Thyroid gland (tissue), 4 donors: ENCODE results near the gene RNASE1. TPM values are rescaled to one million over a fixed set of nuclear protein-coding genes. Genes with fewer than 3 reads are reported as not detected.

ENCODE experiments used
- DNase-seq, 2 donors: peaks; one replicate each; pipeline ENCODE4 v3.0.0-alpha.2; 2019
- H3K27ac ChIP-seq, 3 donors: fragments of 200-600 bp; sonication (generic); 1 replicate in 2 of 3; 2 replicates in 1 of 3; pipeline ENCODE4 v1.5.1; 2016 to 2019; ENCODE audit warnings: mild to moderate bottlenecking in 1 of 3, moderate library complexity in 1 of 3
- H3K27me3 ChIP-seq: fragments of 200-600 bp; sonication (generic); one replicate; pipeline ENCODE4 v1.5.1; 2019
- H3K36me3 ChIP-seq, 2 donors: fragments of 200-600 bp; sonication (generic); one replicate each; pipeline ENCODE4 v1.5.1; 2016 to 2019
- H3K4me1 ChIP-seq, 2 donors: fragments of 200-600 bp; sonication (generic); one replicate each; pipeline ENCODE4 v1.5.1; 2017 to 2019
- H3K4me3 ChIP-seq, 3 donors: fragments of 200-600 bp; sonication (generic); replicated peaks in 1 of 3; 1 replicate in 2 of 3; 2 replicates in 1 of 3; pipeline ENCODE4 v1.5.1; 2016; ENCODE audit warnings: mild to moderate bottlenecking in 1 of 3
- H3K9me3 ChIP-seq: fragments of 200-600 bp; sonication (generic); one replicate; pipeline ENCODE4 v1.5.1; 2017
- POLR2A ChIP-seq, 2 donors: fragments of 450-650 bp; IDR thresholded peaks; one replicate each; pipeline ENCODE4 v1.6.1; 2017; ENCODE audit warnings: antibody characterized with exemption in 2 of 2, mild to moderate bottlenecking in 2 of 2, moderate library complexity in 1 of 2
- WGBS, 2 donors: methylation state at CpG; one replicate each; pipeline ENCODE4 v1.1.5; 2017; 5-methylcytosine and 5-hydroxymethylcytosine counted together
- intact Hi-C: fragments of 100-400 bp; cut with DNase I; formaldehyde crosslinking; loops from one replicate; pipeline ENCODE4 v1.15.1; 2023
- total RNA-seq, 4 donors: library from RNA; depleted of rRNA; stranded (reverse); fragments of >200 nt; gene quantifications; one replicate each; pipeline ENCODE4 v1.2.3, GENCODE V29; 2016
- TF ChIP-seq, protein P1 (sequence below), 6 experiments: fragments of 200-600 bp in 3 of 6; fragments of 450-650 bp in 3 of 6; sonication (generic) in 3 of 6; IDR thresholded peaks; one replicate each; pipeline ENCODE4 v1.5.1; 2016 to 2019; ENCODE audit warnings: antibody characterized with exemption in 6 of 6, mild to moderate bottlenecking in 2 of 6, inconsistent platforms in 1 of 6, moderate library complexity in 1 of 6

The RNASE1 gene
- total RNA-seq, 4 donors from 2014 or later = 69.0 to 208 (median 133) TPM

DNA sequence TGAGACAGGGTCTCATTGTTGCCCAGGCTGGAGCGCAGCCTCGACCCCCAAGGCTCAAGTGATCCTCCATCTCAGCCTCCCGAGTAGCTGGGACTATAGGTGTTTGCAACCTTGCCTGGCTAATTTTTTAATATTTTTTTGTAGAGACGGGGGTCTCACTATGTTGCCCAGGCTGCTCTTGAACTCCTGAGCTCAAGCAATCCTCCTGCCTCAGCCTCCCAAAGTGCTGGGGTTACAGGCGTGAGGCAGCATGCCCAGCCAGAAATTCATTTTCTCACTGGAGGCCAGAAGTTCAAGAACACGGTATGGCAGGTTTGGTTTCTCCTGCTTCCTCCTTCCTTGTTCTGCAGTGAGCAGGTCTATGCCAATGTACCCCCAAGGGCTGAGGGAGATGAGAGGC, 3.7 kb downstream of the RNASE1 start:
- Histone ChIP-seq H3K27me3 (no peaks in the 10 kb centered on the region), H3K9me3 (no peaks in the 10 kb centered on the region), H3K36me3 (no peaks in the 10 kb centered on the region), H3K4me1 (no peaks in the 10 kb centered on the region), H3K4me3 (no peak overlapping the region), H3K27ac (peak overlapping the region in 1 of 3 donors; percentile 6)
- 82 to 91% methylated on average over 6 of the region's 6 CpGs for WGBS, 2 donors
- intact Hi-C loops = no loop called here
- DNase-seq = no peak
- no peak for TF ChIP-seq POLR2A (IDR thresholded peaks at IDR 0.05)
- TF ChIP-seq, protein P1, sequence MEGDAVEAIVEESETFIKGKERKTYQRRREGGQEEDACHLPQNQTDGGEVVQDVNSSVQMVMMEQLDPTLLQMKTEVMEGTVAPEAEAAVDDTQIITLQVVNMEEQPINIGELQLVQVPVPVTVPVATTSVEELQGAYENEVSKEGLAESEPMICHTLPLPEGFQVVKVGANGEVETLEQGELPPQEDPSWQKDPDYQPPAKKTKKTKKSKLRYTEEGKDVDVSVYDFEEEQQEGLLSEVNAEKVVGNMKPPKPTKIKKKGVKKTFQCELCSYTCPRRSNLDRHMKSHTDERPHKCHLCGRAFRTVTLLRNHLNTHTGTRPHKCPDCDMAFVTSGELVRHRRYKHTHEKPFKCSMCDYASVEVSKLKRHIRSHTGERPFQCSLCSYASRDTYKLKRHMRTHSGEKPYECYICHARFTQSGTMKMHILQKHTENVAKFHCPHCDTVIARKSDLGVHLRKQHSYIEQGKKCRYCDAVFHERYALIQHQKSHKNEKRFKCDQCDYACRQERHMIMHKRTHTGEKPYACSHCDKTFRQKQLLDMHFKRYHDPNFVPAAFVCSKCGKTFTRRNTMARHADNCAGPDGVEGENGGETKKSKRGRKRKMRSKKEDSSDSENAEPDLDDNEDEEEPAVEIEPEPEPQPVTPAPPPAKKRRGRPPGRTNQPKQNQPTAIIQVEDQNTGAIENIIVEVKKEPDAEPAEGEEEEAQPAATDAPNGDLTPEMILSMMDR (IDR thresholded peaks at IDR 0.05) = no peak

DNA sequence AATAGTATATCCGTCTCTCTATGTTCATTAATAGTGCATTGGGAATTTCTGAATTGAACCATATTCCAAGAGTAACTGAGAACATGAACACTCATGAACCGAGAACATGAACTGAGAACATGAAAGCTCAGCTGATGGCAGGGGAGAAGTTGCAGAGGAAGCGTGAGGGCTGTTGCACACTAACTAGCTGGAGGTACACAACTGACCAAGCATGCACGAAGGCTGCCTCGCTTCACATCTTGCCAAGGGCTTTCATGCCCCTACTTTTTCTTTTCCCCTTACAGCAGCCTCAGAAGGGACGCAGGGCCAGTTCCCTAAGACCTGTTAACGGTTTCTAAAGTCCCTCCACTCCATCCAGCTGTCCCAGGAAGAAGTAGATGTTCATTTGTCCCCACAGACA, 4.3 kb downstream of the RNASE1 start:
- peak in 1 of 2 donors; percentile 6 for DNase-seq
- TF ChIP-seq POLR2A (IDR thresholded peaks at IDR 0.05) = no peak
- TF ChIP-seq, protein P1 (IDR thresholded peaks at IDR 0.05) = no peak
- 62 to 81% methylated on average over 7 of the region's 7 CpGs for WGBS, 2 donors
- Histone ChIP-seq H3K36me3 (no peaks in the 10 kb centered on the region), H3K27me3 (no peaks in the 10 kb centered on the region), H3K27ac (no peak overlapping the region), H3K9me3 (no peaks in the 10 kb centered on the region), H3K4me3 (no peak overlapping the region), H3K4me1 (no peaks in the 10 kb centered on the region)
- intact Hi-C loops = no loop called here

DNA sequence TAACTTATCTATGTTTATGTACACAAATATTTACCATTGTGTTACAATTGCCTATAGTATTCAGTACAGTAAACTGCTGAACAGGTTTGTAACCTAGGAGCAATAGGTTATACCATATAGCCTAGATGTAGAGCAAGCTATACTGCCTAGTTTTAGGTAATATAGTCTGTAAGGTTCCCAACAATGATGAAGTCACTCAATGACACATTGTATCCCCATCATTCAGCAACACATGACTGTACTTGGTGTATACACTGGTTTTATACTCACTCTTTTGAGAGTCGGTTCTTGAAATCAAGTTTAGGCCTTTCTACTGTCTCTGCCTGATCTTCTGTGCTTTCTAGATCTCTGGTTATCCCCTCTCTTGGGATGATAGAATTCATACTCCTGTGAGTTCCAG, 5.5 kb downstream of the RNASE1 start:
- no peaks in the 10 kb centered on the region for H3K9me3 ChIP-seq
- no peak overlapping the region for H3K27ac ChIP-seq
- H3K4me1 ChIP-seq = no peaks in the 10 kb centered on the region
- WGBS, 2 donors = 85 to 91% methylated on average over 1 of the region's 1 CpG
- H3K36me3 ChIP-seq = no peaks in the 10 kb centered on the region
- DNase-seq = no peak
- intact Hi-C loops = no loop called here
- H3K4me3 ChIP-seq = no peak overlapping the region
- H3K27me3 ChIP-seq = no peaks in the 10 kb centered on the region
- no peak for TF ChIP-seq POLR2A (IDR thresholded peaks at IDR 0.05)
- TF ChIP-seq, protein P1 (IDR thresholded peaks at IDR 0.05) = no peak

DNA sequence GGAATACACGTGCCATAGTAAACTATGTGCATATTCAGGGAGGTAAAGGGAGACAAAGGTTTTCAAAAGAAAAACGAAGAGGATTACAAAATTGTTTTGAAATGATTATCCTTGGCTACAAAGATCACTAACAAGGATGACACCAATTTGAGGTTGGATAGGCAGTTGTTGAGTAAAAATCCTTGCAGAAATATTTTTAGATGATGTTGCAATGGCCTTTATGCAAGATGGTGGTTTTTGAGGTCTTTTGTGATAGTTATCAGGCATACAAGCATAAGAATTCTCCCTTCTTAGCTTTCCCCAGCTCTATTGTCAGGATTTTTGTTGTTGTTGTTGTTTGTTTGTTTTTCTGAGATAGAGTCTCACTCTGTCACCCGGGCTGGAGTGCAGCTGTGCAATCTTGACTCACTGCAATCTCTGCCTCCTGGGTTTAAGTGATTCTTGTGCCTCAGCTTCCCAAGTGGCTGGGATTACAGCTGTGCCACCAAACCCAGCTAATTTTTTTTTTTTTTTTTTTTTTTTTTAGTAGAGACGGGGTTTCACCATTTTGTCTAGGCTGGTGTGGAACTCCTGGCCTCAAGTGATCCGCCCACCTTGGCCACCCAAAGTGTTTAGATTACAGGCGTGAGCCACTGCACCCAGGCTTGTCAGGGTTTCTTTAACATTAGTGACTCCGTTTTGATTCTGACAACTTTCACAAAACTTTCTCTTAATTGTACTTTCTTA, 7.8 kb downstream of the RNASE1 start:
- Histone ChIP-seq H3K27ac (no peak overlapping the region), H3K9me3 (no peaks in the 10 kb centered on the region), H3K4me1 (no peaks in the 10 kb centered on the region), H3K36me3 (no peaks in the 10 kb centered on the region), H3K27me3 (no peaks in the 10 kb centered on the region), H3K4me3 (no peak overlapping the region)
- intact Hi-C loops = no loop called here
- no peak for DNase-seq
- no peak for TF ChIP-seq POLR2A (IDR thresholded peaks at IDR 0.05)
- TF ChIP-seq, protein P1 (IDR thresholded peaks at IDR 0.05) = no peak
- WGBS, 2 donors = 81 to 82% methylated on average over 7 of the region's 7 CpGs

DNA sequence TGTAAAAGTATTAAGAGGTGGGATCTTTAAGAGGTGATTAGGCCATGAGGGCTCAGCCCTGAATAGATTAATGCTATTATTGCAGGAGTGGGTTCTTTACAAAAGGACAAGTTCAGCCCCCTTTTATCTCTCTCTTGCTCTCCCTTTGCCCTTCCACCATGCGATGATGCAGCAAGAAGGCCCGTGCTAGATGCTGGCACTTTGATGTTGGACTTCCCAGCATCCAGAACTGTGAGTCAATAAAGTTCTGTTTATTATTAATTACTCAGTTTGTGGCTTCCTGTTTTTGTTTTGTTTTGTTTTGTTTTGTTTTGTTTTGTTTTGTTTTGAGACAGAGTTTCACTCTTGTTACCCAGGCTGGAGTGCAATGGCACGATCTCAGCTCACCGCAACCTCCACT, 10.1 kb downstream of the RNASE1 start:
- intact Hi-C loops = no loop called here
- no peaks in the 10 kb centered on the region for H3K36me3 ChIP-seq
- TF ChIP-seq POLR2A (IDR thresholded peaks at IDR 0.05) = no peak
- TF ChIP-seq, protein P1 (IDR thresholded peaks at IDR 0.05) = no peak

More for the DNA sequence above, 10.1 kb downstream of the RNASE1 start:
- no peak overlapping the region for H3K4me3 ChIP-seq
- DNase-seq = no peak
- H3K27me3 ChIP-seq = no peaks in the 10 kb centered on the region
- WGBS, 2 donors = 89 to 91% methylated on average over 4 of the region's 4 CpGs
- H3K27ac ChIP-seq = no peak overlapping the region
- no peaks in the 10 kb centered on the region for H3K4me1 ChIP-seq
- no peaks in the 10 kb centered on the region for H3K9me3 ChIP-seq
